ENCODE measurements around the gene LTO1.
"Not testable (repeated sequence)": the region's sequence is repeated elsewhere in the genome, so short reads cannot be mapped to it uniquely, and the experiment has no call there.

The LTO1 gene

GRCh38 chr11:69624293-69624692 is 50.9 kb downstream of the LTO1 start:
- no peak for DNase-seq (ENCODE audit: low read depth, low spot score)
- H3K27me3 ChIP-seq (ENCODE audit: insufficient read depth, insufficient read length) = no peaks in the 10 kb centered on the region
- H3K4me3 ChIP-seq (ENCODE audit: insufficient read length, low read depth) = no peak overlapping the region
- no peaks in the 10 kb centered on the region for H3K4me1 ChIP-seq (ENCODE audit: insufficient read depth, insufficient read length)
- H3K9me3 ChIP-seq (ENCODE audit: insufficient read depth, low read length) = peaks cover 8% of the 10 kb centered on the region; the same call in 1 of the 2 replicates
- no peaks in the 10 kb centered on the region for H3K36me3 ChIP-seq (ENCODE audit: insufficient read depth, insufficient read length, low read length)
- H3K9ac ChIP-seq (ENCODE audit: insufficient read length, low read depth) = no peak overlapping the region
- TF ChIP-seq ZNF274 (IDR thresholded peaks at IDR 0.05; ENCODE audit: low read depth, low read length) (no peak), YY1 (IDR thresholded peaks at IDR 0.05; ENCODE audit: insufficient read depth, insufficient read length) (no peak), SUZ12 (IDR thresholded peaks at IDR 0.05; ENCODE audit: extremely low read depth, insufficient read depth, insufficient read length) (no peak)

- H3K36me3 ChIP-seq (ENCODE audit: insufficient read depth, insufficient read length, low read length); H3K9ac ChIP-seq (ENCODE audit: insufficient read length, low read depth); H3K4me1 ChIP-seq (ENCODE audit: insufficient read depth, insufficient read length); DNase-seq (ENCODE audit: low read depth, low spot score); H3K4me3 ChIP-seq (ENCODE audit: insufficient read length, low read depth); H3K9me3 ChIP-seq (ENCODE audit: insufficient read depth, low read length); H3K27me3 ChIP-seq (ENCODE audit: insufficient read depth, insufficient read length): not testable (repeated sequence)
Measured at GRCh38 chr11:69622097-69622681, 53.0 kb downstream of the LTO1 start.

GRCh38 chr11:69620683-69621290 is 54.4 kb downstream of the LTO1 start:
- Histone ChIP-seq H3K36me3 (ENCODE audit: insufficient read depth, insufficient read length, low read length) (no peaks in the 10 kb centered on the region), H3K27me3 (ENCODE audit: insufficient read depth, insufficient read length) (no peaks in the 10 kb centered on the region), H3K9ac (ENCODE audit: insufficient read length, low read depth) (no peak overlapping the region), H3K4me1 (ENCODE audit: insufficient read depth, insufficient read length) (no peaks in the 10 kb centered on the region), H3K4me3 (ENCODE audit: insufficient read length, low read depth) (no peak overlapping the region), H3K9me3 (ENCODE audit: insufficient read depth, low read length) (no peaks in the 10 kb centered on the region)
- no peak for DNase-seq (ENCODE audit: low read depth, low spot score)
- TF ChIP-seq ZNF274 (IDR thresholded peaks at IDR 0.05; ENCODE audit: low read depth, low read length) = no peak
- TF ChIP-seq YY1 (IDR thresholded peaks at IDR 0.05; ENCODE audit: insufficient read depth, insufficient read length) = no peak
- TF ChIP-seq SUZ12 (IDR thresholded peaks at IDR 0.05; ENCODE audit: extremely low read depth, insufficient read depth, insufficient read length) = no peak

- Histone ChIP-seq H3K9me3 (ENCODE audit: insufficient read depth, low read length) (no peaks in the 10 kb centered on the region), H3K4me1 (ENCODE audit: insufficient read depth, insufficient read length) (peaks cover 6% of the 10 kb centered on the region), H3K4me3 (ENCODE audit: insufficient read length, low read depth) (no peak overlapping the region), H3K27me3 (ENCODE audit: insufficient read depth, insufficient read length) (no peaks in the 10 kb centered on the region), H3K9ac (ENCODE audit: insufficient read length, low read depth) (no peak overlapping the region), H3K36me3 (ENCODE audit: insufficient read depth, insufficient read length, low read length) (no peaks in the 10 kb centered on the region)
- no peak for DNase-seq (ENCODE audit: low read depth, low spot score)
- no peak for TF ChIP-seq ZNF274 (IDR thresholded peaks at IDR 0.05; ENCODE audit: low read depth, low read length)
Measured at GRCh38 chr11:69618237-69618636, 56.9 kb downstream of the LTO1 start.

- no peak overlapping the region for H3K9ac ChIP-seq (ENCODE audit: insufficient read length, low read depth)
- H3K27me3 ChIP-seq (ENCODE audit: insufficient read depth, insufficient read length) = no peaks in the 10 kb centered on the region
- DNase-seq (ENCODE audit: low read depth, low spot score) = no peak
- no peaks in the 10 kb centered on the region for H3K9me3 ChIP-seq (ENCODE audit: insufficient read depth, low read length)
- H3K36me3 ChIP-seq (ENCODE audit: insufficient read depth, insufficient read length, low read length) = no peaks in the 10 kb centered on the region
- H3K4me3 ChIP-seq (ENCODE audit: insufficient read length, low read depth) = no peak overlapping the region
- TF ChIP-seq ZNF274 (IDR thresholded peaks at IDR 0.05; ENCODE audit: low read depth, low read length) (no peak), SUZ12 (IDR thresholded peaks at IDR 0.05; ENCODE audit: extremely low read depth, insufficient read depth, insufficient read length) (no peak), YY1 (IDR thresholded peaks at IDR 0.05; ENCODE audit: insufficient read depth, insufficient read length) (no peak)
- peaks cover 6% of the 10 kb centered on the region for H3K4me1 ChIP-seq (ENCODE audit: insufficient read depth, insufficient read length)
Measured at GRCh38 chr11:69617682-69618081, 57.5 kb downstream of the LTO1 start.

- Histone ChIP-seq H3K9me3 (ENCODE audit: insufficient read depth, low read length) (no peaks in the 10 kb centered on the region), H3K9ac (ENCODE audit: insufficient read length, low read depth) (no peak overlapping the region), H3K36me3 (ENCODE audit: insufficient read depth, insufficient read length, low read length) (no peaks in the 10 kb centered on the region), H3K4me3 (ENCODE audit: insufficient read length, low read depth) (no peak overlapping the region), H3K4me1 (ENCODE audit: insufficient read depth, insufficient read length) (peaks cover 6% of the 10 kb centered on the region), H3K27me3 (ENCODE audit: insufficient read depth, insufficient read length) (no peaks in the 10 kb centered on the region)
- no peak for DNase-seq (ENCODE audit: low read depth, low spot score)
- TF ChIP-seq ZNF274 (IDR thresholded peaks at IDR 0.05; ENCODE audit: low read depth, low read length) = no peak
- no peak for TF ChIP-seq SUZ12 (IDR thresholded peaks at IDR 0.05; ENCODE audit: extremely low read depth, insufficient read depth, insufficient read length)
- no peak for TF ChIP-seq YY1 (IDR thresholded peaks at IDR 0.05; ENCODE audit: insufficient read depth, insufficient read length)
Measured at GRCh38 chr11:69617220-69617619, 57.9 kb downstream of the LTO1 start.
